Measurements from ENCODE around the gene PCP4L1.
"Not testable (repeated sequence)": the region's sequence is repeated elsewhere in the genome, so short reads cannot be mapped to it uniquely, and the experiment has no call there.

Gene PCP4L1

DNA sequence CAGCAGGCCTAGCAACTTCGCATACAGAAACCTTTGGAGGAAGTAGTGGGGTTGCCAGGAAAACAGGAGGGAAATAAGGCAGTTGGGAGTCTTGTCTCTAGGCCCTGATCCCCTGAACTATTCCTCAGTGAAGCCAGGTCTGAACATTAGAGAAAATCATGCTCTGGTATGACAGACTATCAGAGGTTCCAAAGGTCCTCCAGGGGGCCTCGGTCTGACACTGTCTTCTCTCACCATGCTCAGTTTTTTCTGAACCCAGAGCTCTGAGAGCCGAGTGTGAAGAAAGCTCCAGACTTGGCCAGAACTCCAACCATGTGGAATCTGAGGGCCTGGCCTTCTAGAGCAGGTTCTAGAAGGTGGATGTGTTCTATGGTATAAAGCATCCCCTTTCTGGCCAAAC lies 28.6 kb upstream of the PCP4L1 start:
- no peak for DNase-seq

DNA sequence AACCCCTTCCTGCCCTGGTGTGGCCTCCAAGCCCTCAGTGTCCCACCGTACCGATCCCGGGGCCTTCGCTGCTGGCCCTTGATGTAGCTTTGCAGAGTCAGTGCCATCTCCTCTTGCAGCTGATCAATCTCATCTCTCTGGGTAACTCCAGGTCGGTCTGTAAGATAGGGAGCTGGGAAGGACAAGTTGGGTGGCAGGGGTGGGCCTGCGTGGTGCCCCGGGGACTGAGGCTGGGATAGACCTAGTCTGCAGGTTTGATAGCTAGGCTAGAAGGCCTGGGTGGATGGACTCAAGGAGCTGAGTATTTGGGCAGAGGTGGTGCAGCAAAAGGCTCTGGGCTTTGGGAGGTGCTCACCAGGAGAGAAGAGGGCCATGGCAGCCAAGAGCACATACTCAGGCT lies 27.8 kb upstream of the PCP4L1 start:
- DNase-seq, result no peak

DNA sequence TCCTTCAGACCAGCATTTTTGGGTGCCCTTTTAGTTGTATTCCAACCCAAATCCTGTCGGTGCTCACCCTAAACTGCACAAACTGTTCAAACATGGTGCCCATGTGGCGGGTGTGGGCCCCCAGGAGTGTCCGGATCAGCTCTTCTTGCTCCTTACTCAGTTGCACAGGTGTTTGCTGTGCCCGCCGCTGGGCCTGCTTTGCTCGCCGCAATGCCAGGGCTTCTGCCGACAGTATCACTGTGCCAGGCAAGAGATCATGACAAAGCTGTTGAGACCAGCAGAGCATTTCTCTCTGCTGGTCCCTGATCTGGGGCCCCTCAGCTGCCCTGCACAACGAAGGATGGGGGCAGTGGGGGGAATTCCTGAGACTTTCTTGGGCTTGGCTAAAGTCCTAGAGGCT lies 25.4 kb upstream of the PCP4L1 start:
- DNase-seq, result no peak

GRCh38 chr1:161235957-161236775 lies 22.4 kb upstream of the PCP4L1 start:
- no peak for DNase-seq

DNA sequence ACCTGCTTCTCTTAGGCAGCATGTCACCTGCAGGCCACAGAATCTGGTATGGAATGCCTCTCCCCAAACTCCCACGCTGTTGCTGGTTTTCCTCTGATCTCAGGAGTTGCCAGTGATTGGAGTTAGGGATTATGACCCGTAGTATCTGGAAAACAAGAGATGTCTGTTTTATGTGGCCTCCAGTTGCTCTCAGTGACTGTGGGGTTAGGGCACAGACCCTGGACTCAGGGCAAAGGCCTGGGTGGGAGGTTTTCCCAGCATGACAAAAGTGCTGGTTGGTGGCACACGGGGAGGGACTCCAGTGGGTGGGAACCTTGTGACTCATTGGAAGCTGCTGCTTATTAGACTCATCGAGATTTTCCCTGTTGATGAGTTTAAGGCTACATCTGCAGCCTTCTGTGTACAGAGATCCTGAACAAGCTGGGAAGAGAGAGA lies 20.5 kb upstream of the PCP4L1 start, which contains the start of gene NR1I3:
Gene NR1I3, minus strand, starts transcription at position 165 of the 435 bp plus-strand sequence. CDS start 1,638 bp downstream, outside the sequence.
- DNase-seq, result no peak

DNA sequence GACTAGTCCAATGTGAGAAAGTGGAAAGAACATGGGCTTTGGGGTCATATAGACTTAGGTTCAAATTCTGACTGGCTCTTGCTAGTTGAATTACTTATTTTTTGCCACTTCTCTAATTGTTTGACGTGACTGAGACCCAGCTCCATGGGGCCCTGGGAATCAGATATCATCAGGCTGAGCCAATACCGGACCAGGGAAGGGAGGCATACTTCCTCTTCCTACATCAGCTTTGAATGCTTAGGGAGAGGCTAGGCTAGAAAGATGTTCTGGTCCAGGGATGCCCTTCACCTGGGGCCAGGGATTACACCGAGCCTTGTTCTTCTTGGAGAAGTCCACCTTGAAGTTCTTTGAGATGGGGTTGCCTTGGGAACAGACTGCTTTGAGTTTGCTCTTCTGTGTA lies 16.9 kb upstream of the PCP4L1 start:
- no peak for DNase-seq

- no peak for DNase-seq
These were observed 16.2 kb upstream of the PCP4L1 start for GRCh38 chr1:161242313-161242712.

- no peak for DNase-seq
These were observed 13.7 kb upstream of the PCP4L1 start for GRCh38 chr1:161244888-161245287.

DNA sequence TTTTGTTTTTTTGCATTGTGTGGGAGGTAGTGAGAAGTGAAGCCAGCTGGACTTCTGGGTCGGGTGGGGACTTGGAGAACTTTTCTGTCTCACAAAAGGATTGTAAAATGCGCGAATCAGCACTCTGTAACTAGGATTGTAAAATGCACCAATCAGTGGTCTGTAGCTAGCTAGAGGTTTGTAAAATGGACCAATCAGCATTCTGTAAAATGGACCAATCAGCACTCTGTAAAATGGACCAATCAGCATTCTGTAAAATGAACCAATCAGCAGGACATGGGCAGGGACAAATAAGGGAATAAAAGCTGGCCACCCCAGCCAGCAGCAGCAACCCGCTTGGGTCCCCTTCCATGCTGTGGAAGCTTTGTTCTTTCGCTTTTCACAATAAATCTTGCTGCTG lies 8.4 kb upstream of the PCP4L1 start:
- not testable (repeated sequence) for DNase-seq

GRCh38 chr1:161250829-161251228 lies 7.7 kb upstream of the PCP4L1 start:
- no peak for DNase-seq

DNA sequence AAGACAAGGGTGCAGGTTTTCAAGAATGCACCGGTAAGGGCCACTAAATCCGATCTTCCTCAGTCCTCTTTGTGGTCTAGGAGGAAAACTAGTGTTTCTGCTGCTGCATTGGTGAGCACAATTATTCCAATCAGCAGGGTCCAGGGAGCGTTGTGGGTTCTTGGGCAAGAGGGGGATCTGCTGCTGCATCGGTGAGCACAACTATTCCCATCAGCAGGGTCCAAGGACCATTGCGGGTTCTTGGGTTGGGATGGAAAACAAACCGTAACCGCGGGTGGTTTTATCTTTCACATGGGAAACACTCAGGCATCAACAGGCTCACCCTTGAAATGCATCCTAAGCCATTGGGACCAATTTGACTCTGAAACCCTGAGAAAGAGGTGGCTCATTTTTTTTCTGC lies 7.0 kb upstream of the PCP4L1 start:
- DNase-seq, result no peak

- not testable (repeated sequence) for DNase-seq
These were observed 3.2 kb upstream of the PCP4L1 start for GRCh38 chr1:161255302-161255701.

GRCh38 chr1:161255955-161256520 lies 2.5 kb upstream of the PCP4L1 start:
- DNase-seq, result not testable (repeated sequence)

GRCh38 chr1:161257109-161257508 lies 1.4 kb upstream of the PCP4L1 start:
- DNase-seq, result not testable (repeated sequence)

DNA sequence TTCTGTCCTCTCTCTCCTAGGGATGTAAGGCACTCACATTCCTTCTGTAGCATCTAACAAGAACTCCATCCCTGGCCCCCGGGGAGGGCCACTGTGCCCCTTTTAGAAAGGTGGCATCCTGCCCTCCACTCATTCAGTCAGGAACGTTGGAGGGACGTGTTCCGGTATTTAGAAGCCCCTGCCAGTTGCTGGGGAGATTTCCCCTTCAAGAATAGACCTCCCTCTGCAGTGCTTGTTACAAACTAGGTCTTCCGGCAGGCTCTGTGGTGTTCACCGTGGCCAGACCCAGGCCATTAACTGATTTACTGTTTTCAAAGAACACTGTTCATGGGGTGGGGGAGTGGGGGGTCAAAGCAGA lies 779 bp downstream of the PCP4L1 start:
- no peak for DNase-seq

DNA sequence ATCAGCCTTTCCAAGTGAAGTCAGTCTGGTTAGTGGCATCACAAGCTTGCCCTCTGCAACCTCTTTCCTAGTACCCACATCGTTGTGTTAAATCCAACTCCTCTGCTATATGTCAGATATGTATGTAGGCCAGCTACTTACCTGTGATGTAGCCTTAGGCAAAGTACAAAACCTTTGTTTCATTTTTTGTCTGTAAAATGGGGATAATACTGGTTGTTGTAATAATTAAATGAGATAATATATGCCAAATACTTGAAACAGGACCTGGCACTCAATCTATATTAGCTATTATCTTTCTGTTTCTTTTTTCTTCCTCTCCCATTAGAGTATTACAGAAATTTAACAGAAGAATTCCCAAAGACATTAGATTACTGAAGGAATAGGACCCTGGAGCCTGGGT lies 1.2 kb downstream of the PCP4L1 start:
- DNase-seq, result no peak

DNA sequence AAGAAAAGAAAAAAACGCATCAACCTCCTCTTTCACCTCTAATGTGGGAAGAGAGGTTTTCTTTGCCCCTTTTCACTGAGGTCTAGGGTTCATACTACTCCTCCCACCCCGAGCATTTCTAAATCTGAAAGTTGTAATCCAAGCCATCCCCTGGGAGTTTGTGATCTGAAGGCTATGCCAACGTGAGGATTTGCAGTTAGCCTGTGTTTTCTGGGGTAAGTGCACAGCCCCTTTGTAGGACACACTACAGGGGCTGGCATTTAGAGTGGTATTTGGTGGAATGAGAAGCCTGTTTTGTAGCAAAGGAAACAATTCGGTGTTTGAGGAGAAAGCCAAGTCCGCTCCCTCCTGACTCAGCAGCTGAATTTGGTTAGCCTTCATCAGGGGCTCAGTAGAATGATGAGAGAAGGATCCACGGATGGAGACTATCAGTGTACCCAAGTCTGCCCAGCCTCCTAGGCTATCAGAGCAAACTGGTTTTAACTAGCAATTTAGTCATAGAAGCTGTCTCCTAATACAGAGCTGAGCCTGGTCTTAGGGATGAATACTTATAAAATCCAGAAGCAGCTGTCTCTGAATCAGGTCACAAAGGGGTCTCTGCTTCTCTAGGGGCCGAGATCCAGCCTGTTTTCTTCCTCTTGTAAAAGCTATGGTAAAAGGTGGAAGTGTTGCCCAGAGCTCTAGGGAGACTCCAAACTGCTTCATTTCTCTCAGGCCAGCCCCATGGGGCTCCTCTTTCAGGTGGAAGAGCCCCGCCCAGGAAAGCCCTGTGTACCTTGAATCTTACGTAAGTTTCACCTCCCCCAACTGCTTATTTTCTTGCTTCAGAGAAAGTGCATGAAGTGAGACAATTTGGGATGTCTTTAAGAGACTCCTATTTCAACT lies 2.1 kb downstream of the PCP4L1 start:
- no peak for DNase-seq

DNA sequence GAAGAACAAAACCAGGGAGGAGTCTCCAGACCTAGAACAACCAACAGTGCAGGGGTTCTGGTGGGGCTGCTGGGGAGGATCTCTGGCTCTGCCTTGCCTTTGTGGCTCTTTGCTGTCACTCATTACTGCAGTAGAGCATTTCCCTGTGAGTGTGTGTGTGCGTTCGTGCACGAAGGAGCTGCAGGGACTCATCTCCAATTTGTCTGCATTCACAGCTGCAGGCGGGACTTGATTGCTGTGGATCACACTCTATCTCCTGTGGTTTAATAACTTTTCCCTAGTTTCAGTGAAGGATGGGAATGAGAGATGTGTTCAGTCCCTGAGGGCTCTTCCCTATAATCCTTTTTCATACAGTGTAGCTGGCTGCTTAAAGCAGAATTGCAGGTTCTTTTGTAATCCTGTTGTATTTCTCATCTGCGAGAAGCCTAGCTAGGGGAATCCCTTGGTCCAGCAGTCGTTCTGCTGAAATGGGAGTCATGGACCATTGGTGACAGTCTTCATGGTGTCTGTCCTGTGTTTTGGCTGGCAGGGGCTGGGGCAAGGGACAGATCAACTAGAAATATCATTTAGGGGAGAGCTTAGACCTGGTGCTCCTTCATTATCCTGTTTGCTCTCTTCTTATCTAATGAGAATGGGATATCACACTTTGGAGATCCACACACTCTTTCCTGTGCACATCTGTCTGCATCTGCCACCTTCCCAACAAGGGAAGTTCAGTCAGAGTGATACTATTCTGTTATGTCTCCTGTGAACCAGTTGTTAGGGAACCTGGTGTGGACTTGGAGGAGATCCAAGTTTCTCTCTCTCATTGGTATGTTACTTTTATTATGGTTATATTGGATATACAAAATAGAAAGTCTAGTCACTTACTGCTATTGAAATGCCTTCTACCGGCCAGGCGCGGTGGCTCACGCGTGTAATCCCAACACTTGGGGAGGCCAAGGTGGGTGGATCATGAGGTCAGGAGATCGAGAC lies 3.0 kb downstream of the PCP4L1 start:
- no peak for DNase-seq

DNA sequence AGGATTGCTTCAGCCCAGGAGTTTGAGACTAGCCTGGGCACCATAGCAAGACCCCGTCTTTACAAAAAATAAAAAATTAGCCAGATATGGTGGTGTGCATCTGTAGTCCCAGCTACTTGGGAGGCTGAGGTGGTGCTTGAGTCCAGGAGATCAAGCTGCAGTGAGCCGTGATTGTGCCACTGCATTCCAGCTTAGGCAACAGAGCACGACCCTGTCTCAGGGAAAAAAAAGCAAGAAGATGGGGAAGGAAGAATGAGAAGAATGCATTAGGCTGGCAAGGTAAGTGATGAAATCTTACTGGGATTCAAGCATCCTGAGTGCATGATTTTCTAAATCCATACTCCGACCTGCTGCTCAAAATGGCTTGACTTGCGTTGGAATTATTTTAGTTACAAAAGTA lies 6.8 kb downstream of the PCP4L1 start:
- DNase-seq, result no peak

DNA sequence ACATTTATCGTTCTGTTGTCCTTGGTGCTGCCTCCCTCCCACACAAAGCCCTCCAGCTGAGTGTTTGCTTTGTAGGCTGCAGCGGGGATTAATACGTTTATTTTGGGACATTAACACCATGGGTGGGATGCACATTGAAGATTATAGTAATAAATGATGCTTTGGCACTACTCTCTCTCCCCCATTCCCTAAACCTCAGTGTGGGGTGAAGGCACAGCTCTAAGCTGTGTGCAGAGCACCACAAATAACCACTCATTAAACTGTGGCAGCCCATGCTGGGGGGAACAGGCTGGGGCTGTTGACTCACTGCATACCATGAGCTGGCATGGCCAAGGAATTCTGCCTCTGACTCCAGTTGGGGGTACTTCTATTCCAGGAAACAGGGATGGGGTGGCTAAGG lies 7.7 kb downstream of the PCP4L1 start:
- DNase-seq, result no peak

DNA sequence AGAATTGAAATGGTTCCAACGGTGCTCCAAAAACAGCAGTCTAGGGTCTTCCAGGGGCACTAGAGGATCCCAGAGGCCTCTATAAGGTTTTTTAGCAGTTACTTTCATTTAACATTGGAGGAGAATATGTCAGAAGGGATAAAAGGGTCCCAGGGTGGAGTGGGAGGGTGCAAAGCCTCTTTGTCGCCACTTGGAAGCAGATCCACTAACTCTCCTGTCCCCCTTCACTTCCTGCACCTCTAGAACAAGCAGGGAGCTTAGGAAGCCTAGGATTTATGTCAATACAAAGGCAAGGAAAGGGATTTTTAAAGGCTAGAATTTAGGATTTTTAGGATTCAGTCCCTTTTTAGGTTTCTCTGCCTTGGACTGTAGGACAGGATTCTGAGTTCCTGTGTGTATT lies 8.3 kb downstream of the PCP4L1 start:
- DNase-seq, result no peak

- no peak for DNase-seq
These were observed 8.8 kb downstream of the PCP4L1 start for GRCh38 chr1:161267321-161267720.

Data from NCI-H1048 (cell line).